Progenitor cell of endocrine pancreas (in vitro differentiated cells): Measurements from ENCODE around the gene NAT14. TPM values are rescaled to one million over a fixed set of nuclear protein-coding genes. Genes with fewer than 3 reads are reported as not detected.

ENCODE experiments used
- DNase-seq: peaks from one replicate; pipeline ENCODE4 v3.0.0; 2021; ENCODE audit warnings: low spot score; ENCODE audit not compliant: unreplicated experiment
- H3K27ac Mint-ChIP-seq: 2 replicates; pipeline ENCODE4 v1.8.0; 2021; ENCODE audit warnings: mild to moderate bottlenecking, moderate library complexity, mixed read lengths
- H3K27me3 Mint-ChIP-seq: 2 replicates; pipeline ENCODE4 v1.8.0; 2021; ENCODE audit warnings: mixed read lengths
- H3K36me3 Mint-ChIP-seq: 2 replicates; pipeline ENCODE4 v1.8.0; 2022; ENCODE audit warnings: mixed read lengths; ENCODE audit not compliant: insufficient read depth
- H3K4me1 Mint-ChIP-seq: 2 replicates; pipeline ENCODE4 v1.8.0; 2021; ENCODE audit warnings: low read depth, mixed read lengths
- H3K4me3 Mint-ChIP-seq: 2 replicates; pipeline ENCODE4 v1.8.0; 2021; ENCODE audit warnings: low read depth, mild to moderate bottlenecking, moderate library complexity, mixed read lengths
- H3K9me3 Mint-ChIP-seq: 2 replicates; pipeline ENCODE4 v1.8.0; 2021; ENCODE audit warnings: low read depth, mixed read lengths
- total RNA-seq: library from RNA; stranded (reverse); gene quantifications from 2 replicates; pipeline ENCODE4 v1.2.1, GENCODE V29; 2021
- TF ChIP-seq, protein P1 (sequence below): fragments of 200-600 bp; sonication (generic); IDR thresholded peaks from one replicate; pipeline ENCODE4 v1.5.0; 2021; ENCODE audit warnings: antibody characterized with exemption, mild to moderate bottlenecking; ENCODE audit not compliant: unreplicated experiment

NAT14 gene
- total RNA-seq, 1 donor from 2014 or later = 69.7 TPM

DNA sequence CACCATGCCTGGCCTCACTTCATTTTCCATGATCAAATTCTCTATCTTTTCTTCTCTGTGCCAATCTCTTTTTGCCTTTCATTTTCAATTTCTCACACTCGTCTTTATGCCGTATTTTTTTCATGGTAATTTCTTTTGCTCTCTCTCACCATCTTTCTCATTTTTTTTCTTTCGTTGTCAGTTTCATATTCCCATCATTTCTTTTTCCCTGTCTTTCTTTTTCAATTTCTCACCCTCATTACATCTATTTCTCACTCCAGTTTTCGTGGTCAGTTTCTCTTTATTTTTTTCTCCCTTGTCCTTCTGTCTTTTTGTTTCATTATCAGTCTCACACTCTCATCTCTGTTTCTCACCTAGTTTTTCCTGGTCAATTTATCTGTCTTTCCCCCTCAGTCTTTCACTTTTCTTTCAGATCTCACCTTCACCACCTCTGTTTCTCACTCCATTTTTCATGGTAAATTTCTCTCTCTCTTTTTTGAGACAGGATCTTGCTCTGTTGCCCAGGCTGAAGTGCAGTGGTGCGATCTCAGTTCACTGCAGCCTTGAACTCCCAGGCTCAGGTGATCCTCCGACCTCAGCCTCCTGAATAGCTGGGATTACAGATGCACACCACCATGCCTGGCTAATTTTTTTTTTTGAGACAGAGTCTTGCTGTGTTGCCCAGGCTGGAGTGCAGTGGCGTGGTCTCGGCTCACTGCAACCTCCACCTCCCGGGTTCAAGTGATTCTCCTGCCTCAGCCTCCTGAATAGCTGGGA, 17.4 kb downstream of the NAT14 start:
- H3K4me1 Mint-ChIP-seq = no peaks in the 10 kb centered on the region
- DNase-seq = no peak
- H3K27ac Mint-ChIP-seq = no peak overlapping the region
- peaks cover 3% of the 10 kb centered on the region for H3K9me3 Mint-ChIP-seq
- no peaks in the 10 kb centered on the region for H3K36me3 Mint-ChIP-seq
- peaks cover 40% of the 10 kb centered on the region for H3K27me3 Mint-ChIP-seq
- TF ChIP-seq, protein P1, sequence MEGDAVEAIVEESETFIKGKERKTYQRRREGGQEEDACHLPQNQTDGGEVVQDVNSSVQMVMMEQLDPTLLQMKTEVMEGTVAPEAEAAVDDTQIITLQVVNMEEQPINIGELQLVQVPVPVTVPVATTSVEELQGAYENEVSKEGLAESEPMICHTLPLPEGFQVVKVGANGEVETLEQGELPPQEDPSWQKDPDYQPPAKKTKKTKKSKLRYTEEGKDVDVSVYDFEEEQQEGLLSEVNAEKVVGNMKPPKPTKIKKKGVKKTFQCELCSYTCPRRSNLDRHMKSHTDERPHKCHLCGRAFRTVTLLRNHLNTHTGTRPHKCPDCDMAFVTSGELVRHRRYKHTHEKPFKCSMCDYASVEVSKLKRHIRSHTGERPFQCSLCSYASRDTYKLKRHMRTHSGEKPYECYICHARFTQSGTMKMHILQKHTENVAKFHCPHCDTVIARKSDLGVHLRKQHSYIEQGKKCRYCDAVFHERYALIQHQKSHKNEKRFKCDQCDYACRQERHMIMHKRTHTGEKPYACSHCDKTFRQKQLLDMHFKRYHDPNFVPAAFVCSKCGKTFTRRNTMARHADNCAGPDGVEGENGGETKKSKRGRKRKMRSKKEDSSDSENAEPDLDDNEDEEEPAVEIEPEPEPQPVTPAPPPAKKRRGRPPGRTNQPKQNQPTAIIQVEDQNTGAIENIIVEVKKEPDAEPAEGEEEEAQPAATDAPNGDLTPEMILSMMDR = no peak
- H3K4me3 Mint-ChIP-seq = no peak overlapping the region

GRCh38 chr19:55503157-55503501, 18.1 kb downstream of the NAT14 start:
- Mint-ChIP-seq H3K4me1 (no peaks in the 10 kb centered on the region), H3K36me3 (no peaks in the 10 kb centered on the region), H3K4me3 (no peak overlapping the region)

GRCh38 chr19:55503502-55504251, 18.7 kb downstream of the NAT14 start:
- Mint-ChIP-seq H3K9me3 (peaks cover 3% of the 10 kb centered on the region), H3K36me3 (no peaks in the 10 kb centered on the region), H3K4me3 (no peak overlapping the region), H3K27ac (no peak overlapping the region), H3K4me1 (no peaks in the 10 kb centered on the region), H3K27me3 (peaks cover 47% of the 10 kb centered on the region)
- peak; percentile 78 for DNase-seq
- TF ChIP-seq, protein P1 = peak; percentile 88

More at GRCh38 chr19:55503157-55503501, 18.1 kb downstream of the NAT14 start:
- H3K27me3 Mint-ChIP-seq = peaks cover 45% of the 10 kb centered on the region
- DNase-seq = no peak
- TF ChIP-seq, protein P1 = no peak
- peaks cover 3% of the 10 kb centered on the region for H3K9me3 Mint-ChIP-seq
- H3K27ac Mint-ChIP-seq = no peak overlapping the region

- H3K36me3 Mint-ChIP-seq = no peaks in the 10 kb centered on the region
- no peaks in the 10 kb centered on the region for H3K4me1 Mint-ChIP-seq
- TF ChIP-seq, protein P1 = no peak
- H3K27me3 Mint-ChIP-seq = peaks cover 42% of the 10 kb centered on the region
- no peak overlapping the region for H3K4me3 Mint-ChIP-seq
- no peak for DNase-seq
- peaks cover 3% of the 10 kb centered on the region for H3K9me3 Mint-ChIP-seq
- no peak overlapping the region for H3K27ac Mint-ChIP-seq
Observed at GRCh38 chr19:55504252-55504603, 19.2 kb downstream of the NAT14 start.

DNA sequence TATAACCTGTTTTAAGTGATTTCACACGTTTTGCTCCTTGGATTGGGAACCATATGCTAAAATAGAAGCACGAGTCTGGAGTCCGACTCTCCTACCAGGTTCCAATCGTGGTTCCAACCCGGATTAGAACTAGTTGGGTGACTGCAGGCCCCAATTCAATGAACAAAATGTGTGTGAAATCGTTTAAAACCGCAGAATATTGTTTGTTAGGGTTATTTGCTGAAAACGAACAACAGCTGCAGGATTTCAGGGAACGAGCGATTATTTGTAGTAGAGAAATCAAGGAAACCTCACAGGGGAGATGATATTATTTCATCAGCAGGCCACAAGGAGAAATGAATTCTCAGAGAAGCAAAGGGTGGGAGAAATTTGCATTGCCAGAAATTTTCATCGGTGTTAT, 20.0 kb downstream of the NAT14 start:
- DNase-seq = no peak
- Mint-ChIP-seq H3K27me3 (peaks cover 41% of the 10 kb centered on the region), H3K27ac (no peak overlapping the region), H3K4me3 (no peak overlapping the region), H3K4me1 (no peaks in the 10 kb centered on the region), H3K9me3 (peaks cover 3% of the 10 kb centered on the region), H3K36me3 (no peaks in the 10 kb centered on the region)
- TF ChIP-seq, protein P1 = no peak
